Amygdala (tissue), 56 donors: ENCODE measurements around the gene FAM193A.
"Not testable (repeated sequence)": the region's sequence is repeated elsewhere in the genome, so short reads cannot be mapped to it uniquely, and the experiment has no call there.

Source experiments
- DNase-seq, 56 donors: peaks; one replicate each; lab custom pipeline; 2025; lab: John Stamatoyannopoulos, UW

The FAM193A gene

GRCh38 chr4:2714061-2714770 lies 177.8 kb downstream of the FAM193A start:
- no peak for DNase-seq

DNA sequence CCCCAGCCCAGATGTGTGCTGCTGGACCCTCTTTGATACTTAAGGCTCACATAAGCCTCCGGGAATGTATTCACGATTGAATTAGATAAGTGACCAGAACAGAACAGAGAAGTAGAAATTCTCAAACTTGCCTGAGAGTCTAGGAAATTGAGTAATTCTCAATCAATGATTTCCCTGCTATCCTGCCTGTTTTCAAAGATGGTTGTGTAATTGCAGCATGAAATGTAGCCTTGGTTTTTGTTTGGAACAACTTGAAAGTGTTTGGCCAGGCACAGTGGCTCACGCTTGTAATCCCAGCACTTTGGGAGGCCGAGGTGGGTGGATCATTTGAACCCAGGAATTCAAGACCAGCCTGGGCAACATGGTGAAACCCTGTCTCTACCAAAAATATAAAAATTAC lies 178.5 kb downstream of the FAM193A start:
- no peak for DNase-seq

- DNase-seq, result no peak
These were observed 179.0 kb downstream of the FAM193A start for GRCh38 chr4:2715426-2715825.

DNA sequence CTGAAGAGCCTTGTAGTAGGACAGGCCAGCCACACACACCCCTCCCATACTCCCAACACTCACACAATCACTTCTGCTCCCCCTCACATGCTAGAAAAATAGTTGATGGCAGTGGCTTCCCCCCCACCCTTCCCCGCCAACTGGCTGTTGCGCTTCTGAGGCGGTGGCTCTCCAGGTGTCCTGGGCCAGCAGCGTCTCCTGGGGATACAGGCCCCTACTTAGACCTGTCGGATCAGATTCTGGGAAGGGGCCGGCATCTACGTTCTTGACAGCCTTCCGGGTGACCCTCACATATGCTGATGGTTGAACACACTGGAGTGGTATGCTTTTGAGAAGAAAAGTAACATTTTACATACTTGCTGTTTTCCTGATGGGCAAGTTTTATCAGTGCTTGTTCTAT lies 179.8 kb downstream of the FAM193A start:
- no peak for DNase-seq

DNA sequence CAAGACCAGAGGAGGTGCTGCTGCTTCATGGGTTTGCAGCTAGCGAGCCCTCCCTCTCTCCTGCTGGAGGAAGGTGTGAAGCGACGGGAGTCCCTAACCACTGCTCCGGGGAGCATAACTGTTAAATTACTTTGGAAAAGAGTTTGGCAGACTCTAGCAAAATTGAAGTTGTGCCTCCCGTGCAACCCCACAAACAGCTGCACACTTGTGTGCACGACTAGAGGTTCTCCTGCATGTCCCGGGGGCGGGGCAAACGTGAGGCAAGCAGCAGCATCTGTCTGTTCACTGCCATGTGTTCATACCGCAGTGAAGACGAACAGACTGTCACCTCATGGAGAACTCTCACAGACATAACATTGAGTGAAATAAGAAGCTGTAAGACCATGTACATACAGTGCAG lies 185.1 kb downstream of the FAM193A start:
- no peak for DNase-seq

GRCh38 chr4:2722033-2722432 lies 185.6 kb downstream of the FAM193A start:
- no peak for DNase-seq

GRCh38 chr4:2723751-2724150 lies 187.3 kb downstream of the FAM193A start:
- DNase-seq, result no peak

GRCh38 chr4:2725380-2725779 lies 188.9 kb downstream of the FAM193A start:
- DNase-seq, result no peak

- DNase-seq, result not testable (repeated sequence)
These were observed 190.4 kb downstream of the FAM193A start for GRCh38 chr4:2726881-2727280.

GRCh38 chr4:2728221-2728620 lies 191.8 kb downstream of the FAM193A start:
- no peak for DNase-seq

DNA sequence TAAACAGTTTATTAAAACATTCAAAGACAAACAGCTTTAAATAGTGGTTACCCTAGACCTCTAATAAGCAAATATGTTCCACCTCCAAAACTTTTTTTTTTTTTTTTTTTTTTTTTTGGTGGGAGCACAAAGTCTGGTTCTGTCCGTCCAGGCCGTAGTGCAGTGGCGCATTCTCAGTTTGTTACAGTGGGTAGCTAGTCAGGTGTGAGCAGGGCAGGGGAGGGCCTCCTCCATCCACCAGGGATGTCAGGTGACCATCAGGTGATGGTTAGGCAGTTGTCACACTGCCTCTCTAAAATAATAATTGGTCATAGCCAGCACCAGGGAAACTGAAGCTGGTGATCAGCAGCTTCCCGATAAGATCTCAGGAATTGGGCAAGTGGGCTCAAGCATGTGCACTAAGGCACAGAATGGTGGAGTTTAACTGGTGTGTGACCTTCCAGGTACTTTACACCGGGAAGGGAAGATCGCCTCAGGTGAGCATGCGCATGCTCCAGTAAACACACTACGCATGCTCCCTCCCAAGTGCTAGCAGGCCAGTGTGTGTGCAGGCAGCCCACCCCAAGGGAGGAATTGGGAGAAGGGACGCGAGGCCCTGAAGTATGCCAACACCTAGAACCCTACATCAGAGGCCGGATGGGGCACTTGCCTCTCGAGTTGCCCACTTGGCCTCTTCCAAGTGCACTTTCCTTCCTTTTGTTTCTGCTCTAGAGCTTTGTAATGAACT lies 192.5 kb downstream of the FAM193A start:
- no peak for DNase-seq

- DNase-seq, result no peak
These were observed 193.1 kb downstream of the FAM193A start for GRCh38 chr4:2729533-2729875.

GRCh38 chr4:2731907-2732317 lies 195.5 kb downstream of the FAM193A start:
- no peak for DNase-seq

DNA sequence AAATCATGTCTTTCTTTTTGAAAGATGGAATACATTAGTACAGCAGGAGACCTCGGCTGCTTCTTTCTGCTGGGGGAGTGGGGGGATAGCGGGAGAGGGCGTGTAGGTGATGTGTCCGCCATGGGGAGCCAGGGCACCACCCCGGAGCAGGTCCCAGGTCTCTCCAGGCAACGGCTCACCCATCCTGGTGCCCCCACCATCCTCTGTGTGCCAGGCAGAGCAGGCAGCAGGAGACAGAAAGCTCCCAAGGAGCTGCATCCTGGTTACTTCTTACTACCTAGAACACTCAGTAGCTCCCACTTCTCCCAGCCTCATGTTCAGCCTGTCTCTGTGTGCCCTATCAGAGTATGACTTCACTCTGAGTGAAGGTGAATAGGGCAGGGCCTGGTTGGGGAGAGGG lies 196.1 kb downstream of the FAM193A start:
- DNase-seq, result no peak

DNA sequence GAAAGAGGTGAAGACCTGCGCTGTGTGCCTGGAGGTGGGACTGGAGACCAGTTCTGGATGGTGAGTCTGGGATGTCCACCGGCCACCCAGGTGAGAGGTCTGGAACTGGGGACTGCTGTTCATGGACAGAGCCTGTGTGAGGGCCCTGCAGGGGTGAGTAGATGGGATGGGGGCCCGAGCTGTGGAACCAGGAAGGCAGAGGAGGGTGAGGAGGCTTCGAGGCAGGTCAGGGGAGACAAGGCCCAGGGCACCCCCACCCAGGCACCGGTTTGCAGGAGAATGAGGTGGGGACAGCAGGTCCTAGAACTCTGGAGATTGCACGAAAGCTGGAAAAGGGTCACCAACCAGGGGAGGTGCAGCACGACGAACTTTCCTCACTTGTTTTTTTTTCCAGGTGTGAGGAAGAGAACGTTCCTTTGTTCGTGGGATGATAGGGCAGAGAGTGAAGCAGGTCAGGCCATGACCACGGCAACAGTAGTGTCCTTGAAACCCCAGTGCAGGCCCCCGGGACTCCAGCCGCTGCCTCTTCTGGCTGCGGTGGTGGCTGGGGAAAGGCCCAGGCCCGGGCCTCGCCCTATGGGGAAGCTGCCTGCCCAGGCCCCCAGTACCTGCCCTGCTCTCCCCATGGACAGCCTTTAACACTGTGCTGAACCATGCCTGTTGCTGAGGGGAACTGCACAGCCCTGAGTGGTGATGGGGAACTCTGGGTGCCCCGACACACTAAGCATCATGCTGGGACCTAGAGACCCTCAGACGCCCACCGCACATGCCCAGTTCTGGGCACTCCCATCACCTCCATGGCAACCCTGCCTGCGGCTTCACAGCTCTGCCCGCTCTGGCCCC lies 196.8 kb downstream of the FAM193A start:
- no peak for DNase-seq

- no peak for DNase-seq
These were observed 197.6 kb downstream of the FAM193A start for GRCh38 chr4:2733844-2734574.

GRCh38 chr4:2734612-2735011 lies 198.2 kb downstream of the FAM193A start:
- no peak for DNase-seq

DNA sequence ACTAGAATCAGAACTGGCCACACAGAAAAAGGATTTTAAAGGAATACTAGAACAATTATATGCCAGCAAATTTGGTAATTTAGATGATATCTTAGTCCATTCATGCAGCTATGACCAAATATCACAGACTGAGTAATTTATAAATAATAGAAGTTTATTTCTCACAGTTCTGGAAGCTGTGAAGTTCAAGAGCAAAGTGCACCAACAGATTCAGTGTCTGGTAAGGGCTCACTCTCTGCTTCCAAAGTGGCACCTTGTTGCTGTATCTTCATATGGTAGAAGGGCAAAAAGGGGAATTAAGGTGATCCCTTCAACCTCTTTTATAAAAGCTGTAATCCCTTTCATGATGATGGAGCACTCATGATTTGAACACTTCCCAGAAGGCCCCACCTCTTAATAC lies 199.4 kb downstream of the FAM193A start:
- no peak for DNase-seq

DNA sequence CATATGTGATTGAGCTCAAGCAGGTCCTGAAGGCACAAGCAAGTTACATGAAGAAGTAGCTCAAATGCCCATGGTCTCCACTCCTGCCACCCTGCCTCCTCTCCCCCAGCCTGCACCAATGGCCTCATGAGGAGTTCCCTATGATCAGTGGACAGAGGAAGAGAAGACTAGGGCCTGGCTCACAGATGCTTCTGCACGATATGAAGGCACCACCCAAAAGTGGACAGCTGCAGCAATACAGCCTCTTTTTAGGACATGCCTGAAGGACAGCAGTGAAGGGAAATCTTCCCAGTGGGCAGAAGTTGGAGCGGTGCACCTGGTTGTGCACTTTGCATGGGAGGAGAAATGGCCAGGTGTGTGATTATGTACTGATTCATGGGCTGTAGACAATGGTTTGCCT lies 201.8 kb downstream of the FAM193A start:
- not testable (repeated sequence) for DNase-seq

- DNase-seq, result peak in 4 of 56 donors; percentile 7 to 35 (median 21)
These were observed 205.2 kb downstream of the FAM193A start for GRCh38 chr4:2741626-2742025.
